Measurements from ENCODE around the gene GAL3ST2. TPM values are rescaled to one million over a fixed set of nuclear protein-coding genes. Genes with fewer than 3 reads are reported as not detected.
A peak's percentile ranks its signal among the peaks of the same experiment; 100 is the strongest.
"Not testable (repeated sequence)": the region's sequence is repeated elsewhere in the genome, so short reads cannot be mapped to it uniquely, and the experiment has no call there.

Gene GAL3ST2
- total RNA-seq, 2 donors from 2014 or later: not detected

DNA sequence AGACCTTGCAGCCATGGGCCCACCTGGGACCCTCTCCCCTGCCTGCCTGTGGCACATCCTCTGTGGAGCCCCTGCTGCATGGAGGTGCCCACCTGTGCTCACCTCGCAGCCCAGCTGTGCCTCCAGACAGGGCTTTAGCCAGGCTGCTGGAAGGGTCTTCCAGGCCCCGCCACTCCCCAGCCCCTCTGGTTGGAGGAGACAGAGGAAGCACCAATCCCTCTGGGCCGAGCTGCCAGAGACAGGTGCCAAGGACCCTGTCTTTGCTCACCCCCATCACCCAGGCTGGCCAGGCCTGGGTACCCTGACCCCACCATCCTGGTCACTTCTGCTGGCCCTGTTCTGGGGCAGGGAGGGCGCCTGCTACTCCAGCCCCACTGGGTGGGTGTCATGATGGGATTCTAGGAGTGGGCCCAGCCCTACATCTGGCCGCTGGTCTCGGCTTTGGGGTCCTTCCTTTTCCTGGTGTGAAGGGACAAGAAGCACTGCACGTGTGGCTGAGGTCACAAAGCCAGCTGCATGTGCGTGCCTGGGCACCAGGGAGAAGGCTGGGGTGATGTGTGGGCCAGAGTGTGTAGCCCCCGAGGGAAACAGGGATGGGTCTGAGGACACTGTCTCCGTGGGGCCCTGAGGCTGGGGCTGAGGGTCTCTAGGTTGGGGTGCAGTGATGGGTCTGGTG, 23.0 kb downstream of the GAL3ST2 start:
- Histone ChIP-seq H3K27ac (no peak overlapping the region), H3K4me3 (no peak overlapping the region), H3K36me3 (replicated peaks in 1 of 2; ENCODE audit: insufficient read depth in 1 of 2, low read depth in 2 of 2) (no peaks in the 10 kb centered on the region), H3K27me3 (peaks cover 0 to 15% of the 10 kb centered on the region in 2 donors), H3K4me1 (peaks cover 19% of the 10 kb centered on the region), H3K9me3 (no peaks in the 10 kb centered on the region)
- 43 to 79% methylated on average over 1 to 10 of the region's 10 CpGs for WGBS, 2 donors
- ATAC-seq (no peak), DNase-seq (no peak)
- no peak for TF ChIP-seq POLR2A (IDR thresholded peaks at IDR 0.05)
- intact Hi-C loops (cut with DNase I): no loop called here

DNA sequence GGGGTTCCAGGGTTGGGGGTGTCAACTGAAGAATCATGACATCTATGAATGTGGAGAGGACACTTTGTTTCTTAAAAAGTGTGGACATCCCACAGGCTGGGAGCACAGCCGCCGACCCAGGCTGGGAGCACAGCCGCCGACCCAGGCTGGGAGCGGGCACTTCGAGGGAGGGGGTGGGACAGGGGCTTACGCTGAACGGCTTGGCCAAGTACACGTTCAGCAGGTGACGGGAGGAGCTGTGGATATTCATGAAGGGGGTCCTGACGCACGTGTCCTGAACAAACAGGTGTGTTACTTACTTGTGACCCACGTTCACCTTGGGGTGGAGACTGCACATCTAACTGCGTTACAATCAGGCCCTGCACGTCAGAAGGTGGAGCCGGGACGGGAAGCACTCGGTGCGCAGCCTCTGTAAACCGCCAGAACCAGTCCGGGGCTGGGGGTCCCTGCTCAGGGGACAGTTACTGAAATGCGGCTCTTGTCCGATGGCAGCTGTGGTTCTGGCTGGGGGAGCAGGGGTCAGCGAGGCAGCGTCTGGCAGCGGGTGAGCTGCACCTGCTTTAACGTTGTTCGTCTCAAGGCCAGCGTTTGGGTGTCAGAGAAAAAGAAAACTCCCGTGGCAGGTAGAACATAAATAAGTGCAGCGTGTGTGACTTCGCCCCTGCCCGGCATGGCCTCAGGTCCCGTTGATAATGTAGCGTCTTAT, 23.7 kb downstream of the GAL3ST2 start:
- H3K9me3 ChIP-seq; H3K36me3 ChIP-seq (replicated peaks in 1 of 2; ENCODE audit: insufficient read depth in 1 of 2, low read depth in 2 of 2); DNase-seq; intact Hi-C loops (cut with DNase I); H3K27ac ChIP-seq; ATAC-seq; H3K4me3 ChIP-seq: not testable (repeated sequence)
- H3K4me1 ChIP-seq: peaks cover 20% of the 10 kb centered on the region
- 45 to 46% methylated on average over 16 to 32 of the region's 35 CpGs for WGBS, 2 donors
- H3K27me3 ChIP-seq: peaks cover 0 to 18% of the 10 kb centered on the region in 2 donors

DNA sequence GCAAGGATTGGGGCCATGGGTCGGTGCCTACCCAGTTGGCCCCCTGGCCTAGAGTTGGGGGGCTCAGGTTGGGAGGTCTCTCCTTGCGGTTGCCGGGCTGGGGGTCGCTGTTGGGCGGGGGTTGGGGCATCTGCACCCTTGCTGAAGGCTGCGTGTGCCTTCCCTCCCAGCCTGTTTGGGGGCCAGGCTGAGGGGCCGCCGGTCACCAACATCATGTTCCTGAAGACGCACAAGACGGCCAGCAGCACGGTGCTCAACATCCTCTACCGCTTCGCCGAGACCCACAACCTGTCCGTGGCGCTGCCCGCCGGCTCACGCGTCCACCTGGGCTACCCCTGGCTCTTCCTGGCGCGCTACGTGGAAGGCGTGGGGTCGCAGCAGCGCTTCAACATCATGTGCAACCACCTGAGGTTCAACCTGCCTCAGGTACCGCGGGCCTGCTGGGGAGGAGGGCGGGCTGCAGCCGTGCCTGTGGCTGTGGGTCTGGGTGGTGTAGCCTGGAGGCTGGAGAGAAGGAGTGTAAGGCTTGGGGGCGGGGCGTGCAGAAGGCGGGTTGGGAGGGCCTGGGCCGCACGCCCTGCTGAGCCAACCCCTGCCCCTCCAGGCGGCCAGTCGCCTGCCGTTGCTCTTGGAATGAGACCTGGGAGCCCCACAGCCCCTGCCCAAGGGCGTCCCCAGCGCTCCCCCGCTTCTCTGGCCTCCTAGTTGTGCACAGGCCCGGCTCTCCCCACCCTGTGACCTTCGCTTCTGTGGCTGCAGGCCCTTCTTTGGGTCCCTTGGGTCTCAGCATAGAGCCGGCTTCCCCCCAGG, 25.2 kb downstream of the GAL3ST2 start:
- Histone ChIP-seq H3K27me3 (peaks cover 0 to 18% of the 10 kb centered on the region in 2 donors), H3K4me1 (peaks cover 20% of the 10 kb centered on the region), H3K36me3 (replicated peaks in 1 of 2; ENCODE audit: insufficient read depth in 1 of 2, low read depth in 2 of 2) (no peaks in the 10 kb centered on the region), H3K4me3 (no peak overlapping the region), H3K27ac (no peak overlapping the region), H3K9me3 (no peaks in the 10 kb centered on the region)
- intact Hi-C loops (cut with DNase I): no loop called here
- 63 to 75% methylated on average over 34 to 36 of the region's 44 CpGs for WGBS, 2 donors
- TF ChIP-seq POLR2A (IDR thresholded peaks at IDR 0.05): no peak
- TF ChIP-seq, protein P1, sequence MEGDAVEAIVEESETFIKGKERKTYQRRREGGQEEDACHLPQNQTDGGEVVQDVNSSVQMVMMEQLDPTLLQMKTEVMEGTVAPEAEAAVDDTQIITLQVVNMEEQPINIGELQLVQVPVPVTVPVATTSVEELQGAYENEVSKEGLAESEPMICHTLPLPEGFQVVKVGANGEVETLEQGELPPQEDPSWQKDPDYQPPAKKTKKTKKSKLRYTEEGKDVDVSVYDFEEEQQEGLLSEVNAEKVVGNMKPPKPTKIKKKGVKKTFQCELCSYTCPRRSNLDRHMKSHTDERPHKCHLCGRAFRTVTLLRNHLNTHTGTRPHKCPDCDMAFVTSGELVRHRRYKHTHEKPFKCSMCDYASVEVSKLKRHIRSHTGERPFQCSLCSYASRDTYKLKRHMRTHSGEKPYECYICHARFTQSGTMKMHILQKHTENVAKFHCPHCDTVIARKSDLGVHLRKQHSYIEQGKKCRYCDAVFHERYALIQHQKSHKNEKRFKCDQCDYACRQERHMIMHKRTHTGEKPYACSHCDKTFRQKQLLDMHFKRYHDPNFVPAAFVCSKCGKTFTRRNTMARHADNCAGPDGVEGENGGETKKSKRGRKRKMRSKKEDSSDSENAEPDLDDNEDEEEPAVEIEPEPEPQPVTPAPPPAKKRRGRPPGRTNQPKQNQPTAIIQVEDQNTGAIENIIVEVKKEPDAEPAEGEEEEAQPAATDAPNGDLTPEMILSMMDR (IDR thresholded peaks at IDR 0.05): no peak
- DNase-seq (peak in 2 of 4 donors; percentile 6 to 9), ATAC-seq (no peak)

DNA sequence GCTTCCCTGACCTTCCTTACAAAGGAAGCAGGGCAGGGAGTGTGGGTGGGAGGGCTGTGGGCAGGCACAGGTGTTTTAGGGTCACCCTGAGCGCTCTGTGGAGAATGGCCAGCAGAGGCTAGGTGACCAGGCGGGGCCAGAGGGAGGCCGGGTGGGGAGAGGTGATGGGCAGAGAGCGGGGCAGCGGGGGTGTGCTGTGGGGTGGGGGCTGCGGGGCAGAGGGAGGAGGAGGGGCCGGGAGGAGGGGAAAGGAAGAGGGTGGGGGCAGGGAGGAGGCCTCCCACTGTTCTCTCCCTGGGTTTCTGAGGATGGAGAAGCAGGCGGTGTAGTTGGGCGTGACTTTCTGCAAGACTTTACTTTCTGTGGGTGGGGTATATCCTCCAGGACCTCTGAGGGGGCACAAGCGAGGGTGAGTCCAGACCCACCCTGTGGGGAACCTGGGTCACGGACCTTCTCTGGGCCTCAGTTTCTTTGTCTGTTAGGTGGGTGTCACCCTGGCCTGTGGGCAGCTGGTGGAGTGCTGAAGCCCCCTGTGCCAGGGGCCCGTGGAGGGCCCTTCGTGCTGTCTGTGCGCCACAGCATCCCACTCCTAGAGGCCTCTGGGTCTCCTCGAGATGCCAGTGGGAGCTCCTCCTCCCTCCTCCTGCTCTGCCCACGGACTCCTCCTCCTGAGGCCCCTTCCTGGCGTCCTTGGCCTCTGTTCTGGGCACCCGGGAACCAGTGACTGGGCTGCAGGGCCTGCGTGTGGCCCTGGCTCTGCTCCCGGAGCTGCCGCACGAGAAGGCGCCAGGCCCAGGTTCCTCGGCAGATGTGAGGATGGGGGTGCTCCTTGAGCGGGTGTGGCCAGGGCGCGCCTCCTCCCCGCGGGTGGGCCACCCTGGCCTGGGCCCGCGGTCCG, 26.0 kb downstream of the GAL3ST2 start:
- ATAC-seq: no peak
- Histone ChIP-seq H3K9me3 (no peaks in the 10 kb centered on the region), H3K27ac (no peak overlapping the region), H3K4me3 (no peak overlapping the region), H3K36me3 (replicated peaks in 1 of 2; ENCODE audit: insufficient read depth in 1 of 2, low read depth in 2 of 2) (no peaks in the 10 kb centered on the region), H3K27me3 (peaks cover 0 to 18% of the 10 kb centered on the region in 2 donors), H3K4me1 (peaks cover 20% of the 10 kb centered on the region)
- WGBS, 2 donors: 43 to 68% methylated on average over 12 to 29 of the region's 32 CpGs
- intact Hi-C loops (cut with DNase I): no loop called here
- peak in 1 of 4 donors; percentile 8 for DNase-seq
- TF ChIP-seq, protein P1 (IDR thresholded peaks at IDR 0.05): no peak
- no peak for TF ChIP-seq POLR2A (IDR thresholded peaks at IDR 0.05)

Data from body of pancreas (tissue), 4 donors.